PC-9 (cell line): ENCODE results near the gene ARHGEF12. TPM values are rescaled to one million over a fixed set of nuclear protein-coding genes. Genes with fewer than 3 reads are reported as not detected.

ENCODE experiments used
- BruUV-seq: library from RNA; stranded (reverse); fragments of 400-500 nt; replicated peaks from 2 replicates; lab custom pipeline; 2021; lab: Mats Ljungman, UMichigan
- CTCF ChIA-PET: fragments of 300-600 bp; sonication (Branson Sonifier 250); formaldehyde crosslinking; loops from one replicate; lab custom pipeline; 2022; ENCODE audit warnings: antibody characterized with exemption; lab: Charles Lee
- POLR2A ChIA-PET: fragments of 300-600 bp; sonication (Branson Sonifier 250); formaldehyde crosslinking; loops from one replicate; lab custom pipeline; 2022; ENCODE audit warnings: antibody characterized with exemption; ENCODE audit not compliant: unreplicated experiment; lab: Charles Lee
- DNase-seq, 2 experiments: peaks; one replicate each; pipeline versions ENCODE4 v3.0.0 to v3.0.0-alpha.2; 2015 to 2022; ENCODE audit warnings: mixed read lengths in 1 of 2
- H2AFZ ChIP-seq: fragments of 200-600 bp; sonication (generic); 2 replicates; pipeline ENCODE4 v1.8.1; 2017; ENCODE audit warnings: antibody characterized with exemption
- H3F3A ChIP-seq: fragments of 200-600 bp; sonication (generic); 2 replicates; pipeline ENCODE4 v1.8.1; 2017; ENCODE audit warnings: antibody characterized with exemption, mild to moderate bottlenecking, low read depth; ENCODE audit not compliant: insufficient read depth
- H3K27ac ChIP-seq: fragments of 200-600 bp; sonication (generic); 2 replicates; pipeline ENCODE4 v1.6.1; 2016; ENCODE audit warnings: mixed run types
- H3K27me3 ChIP-seq: fragments of 200-600 bp; sonication (generic); 2 replicates; pipeline ENCODE4 v1.6.1; 2016; ENCODE audit warnings: low read depth, mixed run types; ENCODE audit not compliant: insufficient read depth
- H3K36me3 ChIP-seq: fragments of 200-600 bp; sonication (generic); 2 replicates; pipeline ENCODE4 v1.6.1; 2016; ENCODE audit warnings: low read depth, mixed run types
- H3K4me1 ChIP-seq: fragments of 200-600 bp; sonication (generic); replicated peaks from 2 replicates; pipeline ENCODE4 v1.6.1; 2016; ENCODE audit warnings: mixed run types; ENCODE audit not compliant: insufficient read depth
- H3K4me2 ChIP-seq: fragments of 200-600 bp; sonication (generic); 2 replicates; pipeline ENCODE4 v1.6.1; 2017; ENCODE audit warnings: mixed run types
- H3K4me3 ChIP-seq: fragments of 200-600 bp; sonication (generic); 2 replicates; pipeline ENCODE4 v1.6.1; 2016; ENCODE audit warnings: mixed run types
- H3K79me2 ChIP-seq: fragments of 200-600 bp; sonication (generic); 2 replicates; pipeline ENCODE4 v1.6.1; 2017; ENCODE audit warnings: low read depth, mixed run types
- H3K9me2 ChIP-seq: fragments of 200-600 bp; sonication (generic); 2 replicates; pipeline ENCODE4 v1.8.1; 2017; ENCODE audit warnings: mild to moderate bottlenecking; ENCODE audit not compliant: insufficient read depth
- H3K9me3 ChIP-seq: fragments of 200-600 bp; sonication (generic); 2 replicates; pipeline ENCODE4 v1.8.1; 2016; ENCODE audit warnings: low read depth; ENCODE audit not compliant: insufficient read depth
- H4K20me1 ChIP-seq: fragments of 200-600 bp; sonication (generic); 2 replicates; pipeline ENCODE4 v1.8.1; 2017; ENCODE audit not compliant: insufficient read depth
- CTCF ChIP-seq: fragments of 200-600 bp; sonication (generic); conservative IDR thresholded peaks from 2 replicates; pipeline ENCODE4 v1.6.1; 2017; ENCODE audit warnings: mixed run types, antibody characterized with exemption, mild to moderate bottlenecking, moderate library complexity
- EZH2 ChIP-seq: fragments of 200-600 bp; sonication (generic); IDR thresholded peaks from 2 replicates; pipeline ENCODE4 v1.8.0; 2017; ENCODE audit warnings: antibody characterized with exemption, low read depth
- intact Hi-C: fragments of 100-400 bp; cut with micrococcal nuclease; formaldehyde crosslinking; loops from one replicate; pipeline ENCODE4 v1.10.0; 2022; ENCODE audit not compliant: unreplicated experiment
- total RNA-seq: library from RNA; stranded (reverse); gene quantifications from 2 replicates; pipeline ENCODE4 v1.2.3, GENCODE V29; 2021

Gene ARHGEF12
- total RNA-seq, 1 experiment from 2014 or later, result 76.5 TPM

GRCh38 chr11:120336641-120337354, 585 bp downstream of the ARHGEF12 start:
- no peaks in the 10 kb centered on the region for H3K9me2 ChIP-seq
- peaks cover 52% of the 10 kb centered on the region for H3K79me2 ChIP-seq
- POLR2A ChIA-PET, result interaction anchor here (0.5 to 0.6 kb wide), 2 partner anchors 215 to 637 kb away, joined by 4 to 6 read pairs; no protein-coding TSS in a partner anchor
- peak in 1 of 2 experiments; percentile 36 for DNase-seq
- peak overlapping the region; percentile 39 for H3K27ac ChIP-seq
- peaks cover 69% of the 10 kb centered on the region for H3K4me1 ChIP-seq
- H2AFZ ChIP-seq, result peak overlapping the region; percentile 91
- H3K27me3 ChIP-seq, result no peaks in the 10 kb centered on the region
- H4K20me1 ChIP-seq, result peaks cover 8% of the 10 kb centered on the region; the same call in 1 of the 2 replicates
- no TSS peak for BruUV-seq
- intact Hi-C loops, result loop anchor here (2.0 to 10.0 kb wide), 2 partner anchors 96 to 168 kb away; no protein-coding TSS in a partner anchor
- peak overlapping the region; percentile 95 for H3K4me2 ChIP-seq
- no peaks in the 10 kb centered on the region for H3K36me3 ChIP-seq
- no peaks in the 10 kb centered on the region for H3K9me3 ChIP-seq
- TF ChIP-seq CTCF, result no peak
- TF ChIP-seq EZH2, result no peak
- CTCF ChIA-PET, result interaction anchor here (1.2 kb wide), 1 partner anchor 64 kb away, joined by 3 read pairs; no protein-coding TSS in a partner anchor
- H3F3A ChIP-seq, result peaks cover 41% of the 10 kb centered on the region
- peak overlapping the region; percentile 90 for H3K4me3 ChIP-seq

GRCh38 chr11:120337355-120338106, 1.3 kb downstream of the ARHGEF12 start:
- Histone ChIP-seq H3K79me2 (peaks cover 60% of the 10 kb centered on the region), H2AFZ (peak overlapping the region; percentile 91), H3K36me3 (no peaks in the 10 kb centered on the region), H3K4me1 (peaks cover 62% of the 10 kb centered on the region), H3F3A (peaks cover 34% of the 10 kb centered on the region), H4K20me1 (peaks cover 8% of the 10 kb centered on the region; the same call in 1 of the 2 replicates), H3K9me3 (0 out of 2 replicates have a peak, but pooled peaks cover 4% of the 10 kb centered on the region), H3K27me3 (no peaks in the 10 kb centered on the region), H3K4me3 (peak overlapping the region; percentile 90), H3K4me2 (peak overlapping the region; percentile 95), H3K9me2 (no peaks in the 10 kb centered on the region), H3K27ac (peak overlapping the region; percentile 39)
- peak in 1 of 2 experiments; percentile 50 for DNase-seq
- TF ChIP-seq CTCF (no peak), EZH2 (no peak)
- intact Hi-C loops, result loop anchor here (2.0 to 10.0 kb wide), 3 partner anchors 63 to 167 kb away; no protein-coding TSS in a partner anchor
- ChIA-PET CTCF (interaction anchor here (0.7 to 1.2 kb wide), 2 partner anchors 63 to 229 kb away, joined by 3 read pairs; no protein-coding TSS in a partner anchor), POLR2A (interaction anchor here (0.6 kb wide), 2 partner anchors 165 to 637 kb away, joined by 3 to 4 read pairs; no protein-coding TSS in a partner anchor)
- TSS peak; percentile 45 for BruUV-seq
